HepG2 (cell line): ENCODE measurements around the gene SIAH3. TPM values are rescaled to one million over a fixed set of nuclear protein-coding genes. Genes with fewer than 3 reads are reported as not detected.

ENCODE experiments used
- ATAC-seq: fragments of 200-7000 bp; cut with Tn5 transposase; 3 replicates; pipeline ENCODE4 v1.9.1; 2020; ENCODE audit warnings: mild to moderate bottlenecking, moderate library complexity
- BruUV-seq: library from RNA; stranded (reverse); fragments of 400-500 nt; replicated peaks from 2 replicates; lab custom pipeline; 2021; lab: Mats Ljungman, UMichigan
- CTCF ChIA-PET: fragments of 300-600 bp; formaldehyde crosslinking; extraction: SDS; loops from one replicate; lab custom pipeline; 2021; ENCODE audit warnings: low total read pairs, inconsistent platforms, low intra/inter-chr PET ratio; lab: Yijun Ruan, JAX
- POLR2A ChIA-PET: fragments of 350-600 bp; sonication (Branson Sonifier 250); formaldehyde crosslinking; loops from one replicate; lab custom pipeline; 2020; ENCODE audit warnings: antibody characterized with exemption, inconsistent platforms; lab: Yijun Ruan, JAX
- DNase-seq: peaks from one replicate; pipeline ENCODE4 v3.0.0-alpha.2; 2015; ENCODE audit warnings: low spot score
- FAIRE-seq: peaks from 3 replicates; lab custom pipeline; 2011; peaks lifted over from hg19 to GRCh38; lab: Jason Lieb, UNC
- H2AFZ ChIP-seq: one replicate; pipeline ENCODE4 v1.6.1; 2011; ENCODE audit warnings: low read length, inconsistent platforms
- H3K27ac ChIP-seq: fragments of 300-600 bp; 3 replicates; pipeline ENCODE4 v1.8.0; 2011; ENCODE audit warnings: mixed run types, mild to moderate bottlenecking, mixed read lengths, low read length, inconsistent platforms; ENCODE audit not compliant: insufficient read depth; ENCODE audit errors: extremely low read length
- H3K27me3 ChIP-seq, 2 experiments: fragments of 200-600 bp in 1 of 2; 2 replicates in 1 of 2; 3 replicates in 1 of 2; pipeline versions ENCODE4 v1.6.0 to v1.8.0; 2011; ENCODE audit warnings: low read length in 2 of 2, mild to moderate bottlenecking in 2 of 2, moderate library complexity in 2 of 2, inconsistent platforms in 1 of 2; ENCODE audit not compliant: insufficient read depth in 2 of 2, control insufficient read depth in 1 of 2
- H3K36me3 ChIP-seq, 2 experiments: fragments of 200-600 bp in 1 of 2; replicated peaks in 1 of 2; 2 replicates in 1 of 2; 3 replicates in 1 of 2; pipeline versions ENCODE4 v1.5.1 to v1.8.0; 2011; ENCODE audit warnings: low read length in 2 of 2, inconsistent platforms in 1 of 2; ENCODE audit not compliant: insufficient read depth in 2 of 2, control insufficient read depth in 1 of 2
- H3K4me1 ChIP-seq: 2 replicates; pipeline ENCODE4 v1.5.1; 2012; ENCODE audit warnings: low read length, inconsistent platforms; ENCODE audit not compliant: insufficient read depth
- H3K4me2 ChIP-seq: 2 replicates; pipeline ENCODE4 v1.6.0; 2011; ENCODE audit warnings: low read depth, low read length, inconsistent platforms
- H3K4me3 ChIP-seq, 3 experiments: fragments of 200-600 bp in 1 of 3; sonication (generic), shearing (Covaris generic) in 1 of 3; replicated peaks in 1 of 3; 2 replicates each; pipeline ENCODE4 v1.5.1; 2011 to 2016; ENCODE audit warnings: low read length in 3 of 3, inconsistent platforms in 2 of 3, low read depth in 2 of 3, mild to moderate bottlenecking in 2 of 3, control low read depth in 1 of 3, mixed read lengths in 1 of 3; ENCODE audit not compliant: insufficient read depth in 1 of 3
- H3K79me2 ChIP-seq: one replicate; pipeline ENCODE4 v1.6.1; 2011; ENCODE audit warnings: low read length, inconsistent platforms; ENCODE audit not compliant: insufficient read depth
- H3K9ac ChIP-seq: 2 replicates; pipeline ENCODE4 v1.6.0; 2011; ENCODE audit warnings: mild to moderate bottlenecking, low read depth, low read length, inconsistent platforms; ENCODE audit not compliant: insufficient read depth
- H3K9me3 ChIP-seq: 2 replicates; pipeline ENCODE4 v1.5.1; 2012; ENCODE audit warnings: mild to moderate bottlenecking, low read length
- H4K20me1 ChIP-seq: 2 replicates; pipeline ENCODE4 v1.6.0; 2011; ENCODE audit warnings: inconsistent platforms, mild to moderate bottlenecking, low read length, moderate library complexity; ENCODE audit not compliant: insufficient read depth
- ARID4A ChIP-seq: sonication (generic); formaldehyde crosslinking; IDR thresholded peaks from 2 replicates; pipeline ENCODE4 v1.5.0; 2020; ENCODE audit warnings: mild to moderate bottlenecking, missing genetic modification reagents, borderline replicate concordance
- CCAR2 ChIP-seq: fragments of 200-400 bp; formaldehyde crosslinking; optimal IDR thresholded peaks from 2 replicates; pipeline ENCODE3; 2018; ENCODE audit warnings: low read depth, mild to moderate bottlenecking, low read length, moderate library complexity
- CENPT ChIP-seq: sonication (generic); formaldehyde crosslinking; IDR thresholded peaks from 2 replicates; pipeline ENCODE4 v1.8.0; 2022; ENCODE audit warnings: low read depth, mild to moderate bottlenecking, moderate library complexity, missing genetic modification reagents
- HDAC1 ChIP-seq: sonication (generic); formaldehyde crosslinking; IDR thresholded peaks from 2 replicates; pipeline ENCODE4 v1.5.1; 2020; ENCODE audit warnings: mild to moderate bottlenecking, missing genetic modification reagents
- MYNN ChIP-seq: sonication (generic); formaldehyde crosslinking; IDR thresholded peaks from 2 replicates; pipeline ENCODE4 v1.4.0; 2020; ENCODE audit warnings: mild to moderate bottlenecking, low read depth, missing genetic modification reagents
- NPAS2 ChIP-seq: sonication (generic); formaldehyde crosslinking; IDR thresholded peaks from 2 replicates; pipeline ENCODE4 v1.8.0; 2022; ENCODE audit warnings: mild to moderate bottlenecking, missing genetic modification reagents, borderline replicate concordance
- PAF1 ChIP-seq: IDR thresholded peaks from 2 replicates; pipeline ENCODE4 v1.6.1; 2016; ENCODE audit warnings: missing genetic modification reagents, missing compliant biosample characterization
- RORA ChIP-seq: sonication (generic); formaldehyde crosslinking; IDR thresholded peaks from 2 replicates; pipeline ENCODE4 v1.5.0; 2020; ENCODE audit warnings: mild to moderate bottlenecking, missing genetic modification reagents, moderate library complexity
- SMC3 ChIP-seq: IDR thresholded peaks from 2 replicates; pipeline ENCODE4 v1.6.1; 2011; ENCODE audit warnings: low read length, improper control_type of control experiment
- SP2 ChIP-seq: sonication (generic); formaldehyde crosslinking; IDR thresholded peaks from 2 replicates; pipeline ENCODE4 v1.5.1; 2020; ENCODE audit warnings: mild to moderate bottlenecking, missing genetic modification reagents
- ZFP82 ChIP-seq: sonication (generic); formaldehyde crosslinking; IDR thresholded peaks from 2 replicates; pipeline ENCODE4 v1.5.1; 2020; ENCODE audit warnings: mild to moderate bottlenecking, missing genetic modification reagents, borderline replicate concordance
- ZNF143 ChIP-seq: sonication (generic); formaldehyde crosslinking; IDR thresholded peaks from 2 replicates; pipeline ENCODE4 v1.4.0; 2020; ENCODE audit warnings: missing genetic modification reagents
- ZNF275 ChIP-seq: sonication (generic); formaldehyde crosslinking; IDR thresholded peaks from 2 replicates; pipeline ENCODE4 v1.8.0; 2022; ENCODE audit warnings: missing genetic modification reagents, mild to moderate bottlenecking, inconsistent platforms, borderline replicate concordance
- ZNF337 ChIP-seq: sonication (generic); formaldehyde crosslinking; IDR thresholded peaks from 2 replicates; pipeline ENCODE4 v1.5.1; 2020; ENCODE audit warnings: missing genetic modification reagents, low read depth, mild to moderate bottlenecking, borderline replicate concordance
- ZUFSP ChIP-seq: sonication (generic); formaldehyde crosslinking; IDR thresholded peaks from 2 replicates; pipeline ENCODE4 v1.9.0; 2021; ENCODE audit warnings: missing genetic modification reagents, mild to moderate bottlenecking, borderline replicate concordance
- WGBS: methylation state at CpG from one replicate; pipeline ENCODE4 v1.1.6; 2017; ENCODE audit warnings: low lambda C conversion rate; 5-methylcytosine and 5-hydroxymethylcytosine counted together
- in situ Hi-C: cut with HindIII; loops from 2 replicates; pipeline ENCODE4 v1.10.0; 2017; ENCODE audit warnings: low pct_unique_long_range_greater_than_20kb; ENCODE audit not compliant: extremely low pct_ligation_motif_present
- intact Hi-C: fragments of 100-400 bp; cut with micrococcal nuclease; formaldehyde crosslinking; loops from one replicate; pipeline ENCODE4 v1.10.0; 2022; ENCODE audit not compliant: unreplicated experiment
- polyA plus RNA-seq, 8 experiments: library from polyadenylated mRNA; depleted of rRNA in 3 of 8; stranded (reverse) in 7 of 8; unstranded in 1 of 8; fragments of >200 nt; fragmentation: Illumina TruSeq in 4 of 8; extraction: Trizol in 4 of 8; gene quantifications; 2 replicates each; pipeline versions ENCODE4 v1.2.1 to v1.2.3, GENCODE V29; 2011 to 2016; ENCODE audit warnings: low read depth in 4 of 8, missing spikeins in 1 of 8, mixed read lengths in 1 of 8; ENCODE audit not compliant: insufficient read depth in 1 of 8
- total RNA-seq, 5 experiments: library from RNA; depleted of rRNA; stranded (reverse); fragments of >200 nt; fragmentation: Illumina TruSeq; extraction: Trizol; gene quantifications; 2 replicates each; pipeline ENCODE4 v1.2.3, GENCODE V29; 2016; ENCODE audit warnings: low read depth in 1 of 5

The SIAH3 gene
- total and polyA plus RNA-seq, 2 of the 13 experiments (the other 11 are each of a cell fraction or from before 2014, with no cell fraction given) = not detected

DNA sequence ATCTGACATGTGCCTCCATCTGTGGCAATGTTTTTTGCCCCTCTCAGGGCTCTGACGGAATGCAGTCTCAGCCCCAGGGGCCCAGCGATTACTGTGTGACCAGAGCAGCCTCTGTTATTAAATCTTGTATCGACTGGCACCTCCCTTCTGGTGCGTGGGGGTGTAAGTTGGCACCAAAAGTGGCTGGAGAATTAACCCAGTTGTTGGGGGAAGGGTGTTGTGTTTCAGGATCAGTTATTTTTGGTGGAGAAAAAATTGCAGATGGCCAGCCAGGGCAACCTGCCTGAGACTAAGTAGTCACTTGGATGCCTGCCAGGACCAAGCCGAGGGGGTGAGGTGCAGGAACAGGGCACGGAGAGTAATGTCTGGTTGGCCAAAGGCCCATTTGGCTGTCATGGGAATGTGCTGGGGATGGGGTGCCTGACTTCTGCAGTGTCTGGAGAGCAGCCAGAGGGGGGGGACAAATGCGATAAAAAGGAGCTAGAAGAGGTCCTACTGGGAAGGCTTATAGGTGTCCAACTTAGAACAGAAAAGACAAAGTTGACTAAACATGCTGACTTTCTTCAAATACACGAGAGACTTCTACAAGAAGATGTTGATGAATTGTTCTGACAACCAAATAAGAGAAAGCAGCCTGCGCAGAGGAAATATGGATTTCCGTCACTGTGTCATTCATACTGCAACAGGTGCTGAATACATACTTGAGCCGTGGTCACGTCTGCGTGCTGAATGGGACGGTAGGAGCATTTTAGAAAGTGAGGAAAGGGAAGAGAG, 69.8 kb downstream of the SIAH3 start (continued):
- TF ChIP-seq SP2 (CRISPR knock-in tag) (no peak), ZNF337 (CRISPR knock-in tag) (no peak), CENPT (CRISPR knock-in tag) (no peak), SMC3 (no peak)

GRCh38 chr13:45779901-45780300, 71.7 kb downstream of the SIAH3 start:
- no peak overlapping the region for H3K4me3 ChIP-seq
- H4K20me1 ChIP-seq = no peaks in the 10 kb centered on the region
- DNase-seq = no peak
- CTCF ChIA-PET = no interaction called here
- POLR2A ChIA-PET = no interaction called here
- in situ Hi-C loops (no loop called here), intact Hi-C loops (no loop called here)
- WGBS = 40% methylated on average over 5 of the region's 5 CpGs
- no peak overlapping the region for H3K27ac ChIP-seq
- H3K9ac ChIP-seq = no peak overlapping the region
- no peaks in the 10 kb centered on the region; a peak in 1 of 5 replicates for H3K27me3 ChIP-seq
- H3K4me2 ChIP-seq = no peak overlapping the region
- FAIRE-seq = no peak
- no peaks in the 10 kb centered on the region for H3K36me3 ChIP-seq
- BruUV-seq = no TSS peak
- H2AFZ ChIP-seq = no peak overlapping the region
- no peaks in the 10 kb centered on the region for H3K4me1 ChIP-seq
- no peaks in the 10 kb centered on the region for H3K9me3 ChIP-seq
- no peak for ATAC-seq
- no peaks in the 10 kb centered on the region for H3K79me2 ChIP-seq
- TF ChIP-seq CCAR2 (no peak), PAF1 (CRISPR knock-in tag) (no peak), ZNF275 (CRISPR knock-in tag) (no peak), NPAS2 (CRISPR knock-in tag) (no peak), MYNN (no peak), ZUFSP (CRISPR knock-in tag) (no peak), RORA (no peak), ARID4A (no peak), ZFP82 (CRISPR knock-in tag) (no peak), ZNF143 (CRISPR knock-in tag) (no peak), HDAC1 (CRISPR knock-in tag) (no peak)
